Keratinocyte (primary cell): ENCODE measurements around the gene ZNF185. TPM values are rescaled to one million over a fixed set of nuclear protein-coding genes. Genes with fewer than 3 reads are reported as not detected.
"Not testable (repeated sequence)": the region's sequence is repeated elsewhere in the genome, so short reads cannot be mapped to it uniquely, and the experiment has no call there.

Source experiments
- DNase-seq: peaks from one replicate; pipeline ENCODE4 v3.0.0-alpha.2; 2011; ENCODE audit warnings: low read depth, missing footprints, low spot score
- FAIRE-seq: peaks from 2 replicates; lab custom pipeline; 2011; peaks lifted over from hg19 to GRCh38; lab: Jason Lieb, UNC
- H2AFZ ChIP-seq: 2 replicates; pipeline ENCODE4 v1.6.0; 2012; ENCODE audit warnings: low read length, control low read depth, inconsistent platforms; ENCODE audit not compliant: control insufficient read depth
- H3K27ac ChIP-seq: 2 replicates; pipeline ENCODE4 v1.5.1; 2011; ENCODE audit warnings: low read length; ENCODE audit not compliant: control insufficient read depth, insufficient read depth
- H3K27me3 ChIP-seq: 3 replicates; pipeline ENCODE4 v1.6.0; 2011; ENCODE audit warnings: low read length; ENCODE audit not compliant: control insufficient read depth, insufficient read depth; ENCODE audit errors: extremely low read depth
- H3K36me3 ChIP-seq, 2 experiments: 2 replicates in 1 of 2; 3 replicates in 1 of 2; pipeline ENCODE4 v1.5.1; 2011; ENCODE audit warnings: low read length in 2 of 2, mild to moderate bottlenecking in 1 of 2; ENCODE audit not compliant: control insufficient read depth in 2 of 2, insufficient read depth in 2 of 2; ENCODE audit errors: extremely low read depth in 1 of 2
- H3K4me1 ChIP-seq: 3 replicates; pipeline ENCODE4 v1.5.1; 2011; ENCODE audit warnings: low read length; ENCODE audit not compliant: control insufficient read depth, insufficient read depth; ENCODE audit errors: extremely low read depth
- H3K4me2 ChIP-seq: 3 replicates; pipeline ENCODE4 v1.6.0; 2011; ENCODE audit warnings: low read depth, low read length; ENCODE audit not compliant: control insufficient read depth, insufficient read depth; ENCODE audit errors: extremely low read depth
- H3K4me3 ChIP-seq, 3 experiments: fragments of 200-600 bp in 1 of 3; sonication (generic) in 1 of 3; 2 replicates in 2 of 3; 3 replicates in 1 of 3; pipeline ENCODE4 v1.5.1; 2011 to 2016; ENCODE audit warnings: low read length in 3 of 3, mild to moderate bottlenecking in 3 of 3, control low read depth in 2 of 3, inconsistent platforms in 1 of 3, low read depth in 1 of 3, mixed read lengths in 1 of 3, mixed run types in 1 of 3, moderate library complexity in 1 of 3; ENCODE audit not compliant: control insufficient read depth in 2 of 3, insufficient read depth in 2 of 3; ENCODE audit errors: extremely low read depth in 1 of 3
- H3K79me2 ChIP-seq: 2 replicates; pipeline ENCODE4 v1.6.0; 2012; ENCODE audit warnings: low read length; ENCODE audit not compliant: control insufficient read depth, insufficient read depth
- H3K9ac ChIP-seq: 3 replicates; pipeline ENCODE4 v1.6.0; 2011; ENCODE audit warnings: low read length; ENCODE audit not compliant: control insufficient read depth, insufficient read depth; ENCODE audit errors: extremely low read depth
- H3K9me1 ChIP-seq: 3 replicates; pipeline ENCODE4 v1.6.0; 2011; ENCODE audit warnings: low read length; ENCODE audit not compliant: control insufficient read depth, insufficient read depth; ENCODE audit errors: extremely low read depth
- H3K9me3 ChIP-seq: 2 replicates; pipeline ENCODE4 v1.5.1; 2012; ENCODE audit warnings: low read depth, low read length; ENCODE audit not compliant: control insufficient read depth
- H4K20me1 ChIP-seq: 3 replicates; pipeline ENCODE4 v1.6.0; 2011; ENCODE audit warnings: low read length; ENCODE audit not compliant: control insufficient read depth, insufficient read depth; ENCODE audit errors: extremely low read depth
- EZH2 ChIP-seq: IDR thresholded peaks from one replicate; pipeline ENCODE4 v1.6.1; 2012; ENCODE audit warnings: inconsistent platforms, mild to moderate bottlenecking, low read length, moderate library complexity
- dilution Hi-C: fragments of 300-500 bp; cut with MboI; formaldehyde crosslinking; loops from one replicate; pipeline ENCODE4 v1.7.0; 2020; ENCODE audit warnings: low sequenced_read_pairs; ENCODE audit not compliant: extremely low pct_ligation_motif_present
- polyA plus RNA-seq, 5 experiments: library from polyadenylated mRNA; depleted of rRNA in 3 of 5; stranded (reverse) in 3 of 5; stranded (forward) in 1 of 5; unstranded in 1 of 5; fragments of >200 nt; gene quantifications; 1 replicate in 1 of 5; 2 replicates in 3 of 5; 3 replicates in 1 of 5; pipeline versions ENCODE4 v1.2.1 to v1.2.3, GENCODE V29; 2011 to 2012; ENCODE audit warnings: missing spikeins in 2 of 5, low read depth in 1 of 5, low replicate concordance in 1 of 5
- TF ChIP-seq, protein P1 (sequence below), 3 experiments: IDR thresholded peaks in 1 of 3; conservative IDR thresholded peaks in 1 of 3; optimal IDR thresholded peaks in 1 of 3; 2 replicates in 2 of 3; 3 replicates in 1 of 3; pipeline versions ENCODE3 to v1.5.1; 2011; ENCODE audit warnings: low read length in 3 of 3, mild to moderate bottlenecking in 3 of 3, moderate library complexity in 2 of 3, control low read depth in 1 of 3, inconsistent platforms in 1 of 3; ENCODE audit not compliant: insufficient read depth in 2 of 3; ENCODE audit errors: extremely low read depth in 1 of 3

Gene ZNF185
- polyA plus RNA-seq, 1 donor (not counting 4 experiments of a cell fraction or from before 2014, with no cell fraction given) = 55.6 TPM

GRCh38 chrX:152908486-152908885 lies 10.6 kb downstream of the ZNF185 start:
- Histone ChIP-seq H4K20me1 (no peaks in the 10 kb centered on the region), H3K9ac (no peak overlapping the region), H3K4me2 (no peak overlapping the region), H3K9me3 (peaks cover 2% of the 10 kb centered on the region), H2AFZ (no peak overlapping the region), H3K36me3 (no peaks in the 10 kb centered on the region), H3K79me2 (no peaks in the 10 kb centered on the region), H3K4me3 (no peak overlapping the region), H3K9me1 (no peaks in the 10 kb centered on the region), H3K27ac (no peak overlapping the region), H3K4me1 (peaks cover 2% of the 10 kb centered on the region), H3K27me3 (no peaks in the 10 kb centered on the region)
- FAIRE-seq = no peak
- no peak for DNase-seq
- TF ChIP-seq, protein P1, sequence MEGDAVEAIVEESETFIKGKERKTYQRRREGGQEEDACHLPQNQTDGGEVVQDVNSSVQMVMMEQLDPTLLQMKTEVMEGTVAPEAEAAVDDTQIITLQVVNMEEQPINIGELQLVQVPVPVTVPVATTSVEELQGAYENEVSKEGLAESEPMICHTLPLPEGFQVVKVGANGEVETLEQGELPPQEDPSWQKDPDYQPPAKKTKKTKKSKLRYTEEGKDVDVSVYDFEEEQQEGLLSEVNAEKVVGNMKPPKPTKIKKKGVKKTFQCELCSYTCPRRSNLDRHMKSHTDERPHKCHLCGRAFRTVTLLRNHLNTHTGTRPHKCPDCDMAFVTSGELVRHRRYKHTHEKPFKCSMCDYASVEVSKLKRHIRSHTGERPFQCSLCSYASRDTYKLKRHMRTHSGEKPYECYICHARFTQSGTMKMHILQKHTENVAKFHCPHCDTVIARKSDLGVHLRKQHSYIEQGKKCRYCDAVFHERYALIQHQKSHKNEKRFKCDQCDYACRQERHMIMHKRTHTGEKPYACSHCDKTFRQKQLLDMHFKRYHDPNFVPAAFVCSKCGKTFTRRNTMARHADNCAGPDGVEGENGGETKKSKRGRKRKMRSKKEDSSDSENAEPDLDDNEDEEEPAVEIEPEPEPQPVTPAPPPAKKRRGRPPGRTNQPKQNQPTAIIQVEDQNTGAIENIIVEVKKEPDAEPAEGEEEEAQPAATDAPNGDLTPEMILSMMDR (optimal IDR thresholded peaks at IDR 0.05 in 1 of 3, IDR thresholded peaks at IDR 0.05 in 1 of 3, conservative IDR thresholded peaks at IDR 0.05 in 1 of 3; ENCODE audit: extremely low read depth in 1 of 3, insufficient read depth in 2 of 3, low read length in 3 of 3) = no peak
- no peak for TF ChIP-seq EZH2
- dilution Hi-C loops = no loop called here

DNA sequence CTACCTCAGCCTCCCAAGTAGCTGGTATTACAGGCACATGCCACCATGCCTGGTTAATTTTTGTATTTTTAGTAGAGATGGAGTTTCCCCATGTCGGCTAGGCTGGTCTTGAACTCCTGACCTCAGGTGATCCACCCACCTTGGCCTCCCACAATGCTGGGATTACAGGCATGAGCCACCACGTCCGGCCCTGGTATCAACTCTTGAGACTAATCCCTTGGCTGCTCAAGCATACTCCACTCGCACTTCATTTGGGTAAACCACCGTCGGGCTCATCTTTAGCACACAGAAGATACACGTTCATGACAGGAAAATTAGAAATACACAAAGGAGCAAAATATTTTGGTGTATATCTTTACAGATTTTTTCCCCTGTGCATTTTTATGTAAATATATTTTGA lies 12.2 kb downstream of the ZNF185 start:
- H3K4me3 ChIP-seq, H3K27ac ChIP-seq, H3K9me3 ChIP-seq, H3K4me2 ChIP-seq, H3K9me1 ChIP-seq, H3K27me3 ChIP-seq, H3K4me1 ChIP-seq, H3K79me2 ChIP-seq, dilution Hi-C loops, FAIRE-seq, DNase-seq, H3K36me3 ChIP-seq, H4K20me1 ChIP-seq, H3K9ac ChIP-seq, H2AFZ ChIP-seq: not testable (repeated sequence)

- no peaks in the 10 kb centered on the region for H3K9me1 ChIP-seq
- TF ChIP-seq, protein P1 (optimal IDR thresholded peaks at IDR 0.05 in 1 of 3, IDR thresholded peaks at IDR 0.05 in 1 of 3, conservative IDR thresholded peaks at IDR 0.05 in 1 of 3; ENCODE audit: extremely low read depth in 1 of 3, insufficient read depth in 2 of 3, low read length in 3 of 3) = no peak
- no peak for TF ChIP-seq EZH2
- FAIRE-seq (no peak), DNase-seq (no peak)
- H3K9ac ChIP-seq = no peak overlapping the region
- no peak overlapping the region for H3K4me3 ChIP-seq
- H3K4me1 ChIP-seq = no peaks in the 10 kb centered on the region
- no peaks in the 10 kb centered on the region for H4K20me1 ChIP-seq
- no peaks in the 10 kb centered on the region for H3K27me3 ChIP-seq
- dilution Hi-C loops = no loop called here
- no peaks in the 10 kb centered on the region for H3K36me3 ChIP-seq
- H3K79me2 ChIP-seq = no peaks in the 10 kb centered on the region
- peaks cover 2% of the 10 kb centered on the region for H3K9me3 ChIP-seq
- H3K4me2 ChIP-seq = no peak overlapping the region
- no peak overlapping the region for H3K27ac ChIP-seq
- no peak overlapping the region for H2AFZ ChIP-seq
These were observed 14.2 kb downstream of the ZNF185 start for GRCh38 chrX:152912106-152912505.
